Activated CD4-positive, alpha-beta T cell treated with anti-CD3 and anti-CD28 coated beads, Interleukin-2, amount 50 U/mL, for 4 hours (primary cell): ENCODE measurements around the gene APOBEC3F.
"Not testable (repeated sequence)": the region's sequence is repeated elsewhere in the genome, so short reads cannot be mapped to it uniquely, and the experiment has no call there.

Source experiments
- DNase-seq, 2 experiments: peaks; one replicate each; pipeline ENCODE4 v3.0.0-alpha.2; 2020

APOBEC3F gene

DNA sequence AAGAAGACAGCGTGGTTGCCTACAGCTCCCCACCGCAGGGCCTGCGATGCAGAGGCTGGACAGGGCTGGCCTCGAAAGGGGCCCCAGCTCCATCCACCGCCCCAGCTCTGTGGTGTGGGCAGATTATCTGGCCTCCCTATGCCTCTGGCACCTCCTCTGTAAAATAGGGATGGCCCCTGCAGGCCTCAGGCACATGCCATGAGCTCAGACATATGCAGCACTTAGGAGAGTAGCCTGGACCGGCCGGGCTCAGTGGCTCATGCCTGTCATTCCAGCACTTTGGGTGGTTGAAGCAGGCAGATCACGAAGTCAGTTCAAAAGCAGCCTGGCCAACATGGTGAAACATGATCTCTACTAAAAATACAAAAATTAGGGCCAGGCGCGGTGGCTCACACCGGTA is 12.4 kb upstream of the APOBEC3F start:
- no peak for DNase-seq

GRCh38 chr22:39029227-39029626 is 11.4 kb upstream of the APOBEC3F start:
- DNase-seq, result no peak

- DNase-seq, result no peak
Observed at GRCh38 chr22:39030705-39031104, 10.0 kb upstream of the APOBEC3F start.

GRCh38 chr22:39031434-39032295 is 9.0 kb upstream of the APOBEC3F start:
- DNase-seq, result not testable (repeated sequence)

DNA sequence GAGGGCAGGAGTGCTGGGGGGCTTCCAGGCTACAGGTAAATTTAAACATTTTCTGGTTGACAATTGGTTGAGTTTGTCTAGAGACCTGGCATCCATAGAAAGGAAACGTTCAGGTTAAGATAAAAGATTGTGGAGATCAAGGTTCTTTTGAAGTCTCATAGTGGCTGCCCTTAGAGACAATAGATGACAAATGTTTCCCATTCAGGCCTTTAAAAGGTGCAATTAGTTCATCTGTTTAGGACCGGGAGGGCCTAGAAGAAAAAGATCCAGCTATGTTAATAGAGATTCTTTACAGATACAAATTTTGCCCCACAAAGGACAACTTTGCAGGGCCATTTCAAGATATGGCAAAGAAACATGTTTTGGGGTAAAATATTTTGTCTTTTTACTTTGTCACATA is 3.6 kb upstream of the APOBEC3F start:
- DNase-seq, result not testable (repeated sequence)

DNA sequence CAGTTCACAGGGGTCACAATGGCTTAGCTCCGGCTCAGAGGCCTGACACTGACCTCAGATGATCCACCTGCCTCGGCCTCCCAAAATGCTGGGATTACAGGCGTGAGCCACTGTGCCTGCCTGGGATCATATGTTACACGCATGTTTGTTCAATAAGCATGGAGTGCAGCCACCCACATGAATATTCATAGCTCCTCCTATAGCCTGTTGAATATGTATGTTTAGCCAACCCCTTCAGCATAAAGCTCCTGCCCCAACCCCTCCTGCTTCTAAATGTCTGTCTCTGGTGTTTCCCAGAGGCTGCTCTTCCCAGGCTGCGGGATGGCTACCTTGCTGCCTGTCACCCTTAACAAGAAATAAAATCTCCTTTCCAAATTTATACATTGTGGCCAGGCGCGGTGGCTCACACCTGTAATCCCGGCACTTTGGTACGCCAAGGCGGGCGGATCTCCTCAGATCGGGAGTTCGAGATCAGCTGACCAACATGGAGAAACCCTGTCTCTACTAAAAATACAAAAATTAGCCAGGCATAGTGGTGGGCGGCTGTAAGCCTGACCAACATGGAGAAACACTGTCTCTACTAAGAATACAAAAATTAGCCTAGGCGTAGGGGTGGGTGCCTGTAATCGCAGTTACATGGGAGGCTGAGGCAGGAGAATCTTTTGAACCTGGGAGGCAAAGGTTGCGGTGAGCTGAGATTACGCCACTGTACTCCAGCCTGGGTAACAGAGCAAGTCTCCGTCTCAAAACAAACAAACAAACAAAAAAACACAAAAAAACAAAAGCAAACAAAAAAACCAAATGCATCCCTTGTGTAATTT is 1.1 kb upstream of the APOBEC3F start:
- DNase-seq, result no peak

DNA sequence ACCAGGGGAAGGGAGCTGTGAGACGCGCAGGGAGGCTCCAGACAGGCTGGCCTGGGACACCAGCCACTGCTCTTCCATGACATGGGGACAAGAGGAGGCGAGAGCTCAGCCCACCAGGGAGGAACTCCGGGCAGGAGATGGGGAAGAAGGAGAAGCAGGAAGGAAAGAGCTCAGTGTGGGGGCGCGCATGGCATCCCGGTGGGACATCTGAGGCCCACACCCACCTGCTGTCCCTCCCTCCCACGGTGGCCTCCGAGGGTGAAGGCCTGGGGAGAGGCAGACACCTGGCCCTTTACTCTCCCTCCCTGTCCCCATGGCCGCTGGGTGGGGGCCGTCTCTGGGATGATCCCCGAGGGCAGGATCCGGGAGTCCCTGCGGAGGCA is 518 bp upstream of the APOBEC3F start:
- DNase-seq, result not testable (repeated sequence)

DNA sequence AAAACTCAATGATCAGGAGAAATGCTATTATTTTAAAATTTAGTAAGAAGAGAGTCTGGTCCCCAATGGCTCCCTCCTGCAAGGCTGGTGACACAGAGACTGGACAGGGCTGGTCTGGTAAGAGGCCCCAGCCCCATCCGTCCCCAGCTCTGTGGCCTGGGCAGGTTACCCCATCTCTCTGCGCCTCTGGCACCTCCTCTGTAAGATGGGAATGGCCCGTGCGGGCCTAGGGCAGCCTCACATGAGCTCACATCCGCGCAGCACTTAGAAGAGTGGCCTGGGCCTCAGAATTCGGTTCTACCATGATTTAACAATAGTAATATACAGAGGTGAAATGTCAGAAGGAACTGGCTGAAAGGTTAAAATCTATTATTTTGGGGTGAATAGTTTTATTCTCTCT is 1.2 kb downstream of the APOBEC3F start:
- no peak for DNase-seq

- DNase-seq, result not testable (repeated sequence)
Observed at GRCh38 chr22:39043063-39043462, 2.4 kb downstream of the APOBEC3F start.

DNA sequence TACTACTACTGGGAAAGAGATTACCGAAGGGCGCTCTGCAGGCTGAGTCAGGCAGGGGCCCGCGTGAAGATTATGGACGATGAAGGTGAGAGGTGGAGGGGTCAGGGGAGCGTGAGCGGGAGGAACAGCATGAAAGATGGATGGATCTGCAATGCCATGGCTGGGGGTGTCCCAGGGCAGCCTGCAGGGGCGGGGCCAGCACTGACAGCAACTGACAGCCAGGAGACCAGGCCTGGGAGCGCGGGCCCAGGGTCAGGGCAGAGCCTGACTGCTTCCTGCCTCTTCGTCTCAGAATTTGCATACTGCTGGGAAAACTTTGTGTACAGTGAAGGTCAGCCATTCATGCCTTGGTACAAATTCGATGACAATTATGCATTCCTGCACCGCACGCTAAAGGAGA is 4.5 kb downstream of the APOBEC3F start:
- DNase-seq, result not testable (repeated sequence)

DNA sequence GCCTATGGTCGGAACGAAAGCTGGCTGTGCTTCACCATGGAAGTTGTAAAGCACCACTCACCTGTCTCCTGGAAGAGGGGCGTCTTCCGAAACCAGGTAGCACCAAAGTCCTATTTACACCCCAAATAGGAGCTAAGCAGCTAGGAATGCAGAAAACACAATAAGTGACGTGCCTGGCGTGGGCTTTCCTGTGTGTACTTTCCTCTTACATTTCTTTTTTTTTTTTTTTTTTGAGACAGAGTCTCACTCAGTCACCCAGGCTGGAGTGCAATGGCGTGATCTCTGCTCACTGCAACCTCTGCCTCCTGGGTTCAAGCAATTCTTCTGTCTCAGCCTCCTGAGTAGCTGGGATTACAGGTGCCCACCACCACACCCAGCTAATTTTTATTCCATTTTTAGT is 8.8 kb downstream of the APOBEC3F start:
- DNase-seq, result not testable (repeated sequence)

DNA sequence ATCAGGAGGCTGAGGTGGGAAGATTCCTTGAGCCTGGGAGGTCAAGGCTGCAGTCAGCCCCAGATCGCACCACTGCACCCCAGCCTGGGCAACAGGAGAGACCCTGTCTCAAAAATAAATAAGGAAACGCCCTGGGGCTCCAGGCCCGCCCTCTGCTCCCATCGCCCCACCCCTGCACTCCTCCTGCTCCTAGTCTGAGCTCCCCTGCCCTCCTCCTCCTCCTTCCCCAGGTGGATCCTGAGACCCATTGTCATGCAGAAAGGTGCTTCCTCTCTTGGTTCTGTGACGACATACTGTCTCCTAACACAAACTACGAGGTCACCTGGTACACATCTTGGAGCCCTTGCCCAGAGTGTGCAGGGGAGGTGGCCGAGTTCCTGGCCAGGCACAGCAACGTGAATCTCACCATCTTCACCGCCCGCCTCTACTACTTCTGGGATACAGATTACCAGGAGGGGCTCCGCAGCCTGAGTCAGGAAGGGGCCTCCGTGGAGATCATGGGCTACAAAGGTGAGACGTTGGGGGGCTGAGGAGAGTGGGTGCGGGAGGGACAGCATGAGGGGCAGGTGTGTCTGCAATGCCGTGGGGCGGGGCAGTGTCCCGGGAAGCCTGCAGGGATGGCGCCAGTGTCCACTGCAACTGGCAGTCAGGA is 11.3 kb downstream of the APOBEC3F start:
- not testable (repeated sequence) for DNase-seq

- DNase-seq, result no peak
Observed at GRCh38 chr22:39055658-39056057, 15.0 kb downstream of the APOBEC3F start.

DNA sequence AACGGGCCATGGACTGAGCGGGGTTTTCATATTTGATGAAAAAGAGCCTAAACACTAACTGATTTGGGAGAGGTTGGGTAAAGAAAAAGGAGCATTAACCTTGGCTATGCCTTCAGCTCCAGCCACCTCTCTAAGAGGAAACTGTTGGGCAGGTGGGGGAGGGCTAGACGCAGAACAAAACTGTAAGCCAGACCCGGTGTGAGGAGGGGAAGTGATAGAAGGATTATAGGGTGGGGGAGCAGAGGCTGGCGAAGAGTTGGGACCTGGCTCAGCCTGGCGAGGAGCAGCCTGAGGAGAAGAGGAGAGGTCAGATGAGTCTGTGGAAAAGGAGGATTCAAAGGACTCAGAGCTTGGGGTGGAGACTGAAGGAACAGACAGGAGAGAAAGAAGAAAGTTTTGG is 20.6 kb downstream of the APOBEC3F start:
- not testable (repeated sequence) for DNase-seq

DNA sequence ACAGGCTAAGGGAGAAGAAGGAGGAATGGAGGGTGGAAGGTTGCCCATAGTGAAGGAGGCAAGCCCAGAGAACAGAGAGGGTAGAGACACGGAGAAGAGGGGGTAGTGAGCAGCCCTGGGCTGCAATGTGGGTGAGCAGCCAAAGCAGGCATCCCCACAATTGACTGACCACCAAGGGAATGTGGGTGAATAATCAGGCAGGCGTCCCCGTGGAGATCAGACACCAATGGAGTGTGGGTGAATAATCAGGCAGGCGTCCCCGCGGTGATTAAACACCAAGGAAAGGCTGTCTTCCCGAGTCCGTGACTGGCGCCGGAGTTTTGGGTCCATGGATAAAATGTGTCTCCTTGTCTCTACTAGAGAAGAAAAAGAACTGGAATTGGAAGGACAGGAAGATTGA is 21.3 kb downstream of the APOBEC3F start:
- not testable (repeated sequence) for DNase-seq

GRCh38 chr22:39063904-39064303 is 23.2 kb downstream of the APOBEC3F start:
- not testable (repeated sequence) for DNase-seq

- not testable (repeated sequence) for DNase-seq
Observed at GRCh38 chr22:39066442-39067276, 26.0 kb downstream of the APOBEC3F start.

GRCh38 chr22:39068033-39068785 is 27.5 kb downstream of the APOBEC3F start:
- DNase-seq, result no peak

GRCh38 chr22:39070186-39070585 is 29.5 kb downstream of the APOBEC3F start:
- DNase-seq, result no peak

DNA sequence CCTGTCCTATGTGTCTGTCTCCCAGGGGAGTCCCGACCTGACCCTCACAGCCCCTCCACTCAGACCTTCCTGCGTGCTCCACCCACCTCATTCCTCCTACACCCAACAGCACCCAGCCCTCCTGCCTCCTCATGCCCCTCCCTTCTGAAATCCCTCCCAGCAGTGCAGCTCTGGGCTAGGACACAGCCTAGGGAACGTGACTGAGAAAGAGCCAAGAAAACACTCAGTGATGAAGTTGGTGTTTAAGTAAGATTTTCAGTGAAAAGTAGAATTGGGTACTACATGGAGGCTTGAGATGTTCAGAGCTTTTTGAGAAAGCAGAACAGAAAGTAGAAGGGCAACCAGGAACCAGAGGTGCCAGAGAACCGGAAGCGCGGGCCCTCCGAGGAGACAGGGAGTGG is 31.9 kb downstream of the APOBEC3F start:
- DNase-seq, result not testable (repeated sequence)

DNA sequence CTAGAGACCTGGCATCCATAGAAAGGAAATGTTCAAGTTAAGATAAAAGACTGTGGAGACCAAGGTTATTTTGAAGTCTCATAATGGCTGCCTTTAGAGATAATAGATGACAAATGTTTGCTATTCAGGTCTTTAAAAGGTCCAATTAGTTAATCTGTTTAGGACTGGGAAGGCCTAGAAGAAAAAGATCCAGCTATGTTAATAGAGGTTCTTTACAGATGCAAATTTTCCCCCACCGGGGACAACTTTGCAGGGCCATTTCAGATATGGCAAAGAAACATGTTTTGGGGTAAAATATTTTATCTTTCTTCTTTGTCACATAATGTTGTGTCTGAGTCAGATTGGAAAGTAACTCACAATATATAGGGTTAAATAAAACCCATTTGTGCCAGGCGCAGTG is 33.3 kb downstream of the APOBEC3F start:
- DNase-seq, result no peak
